PC-9 (cell line): ENCODE data around the gene FAM171A1.

ENCODE experiments used
- EZH2 ChIP-seq: fragments of 200-600 bp; sonication (generic); IDR thresholded peaks from 2 replicates; pipeline ENCODE4 v1.8.0; 2017; ENCODE audit warnings: antibody characterized with exemption, low read depth
- TF ChIP-seq, protein P1 (sequence below): fragments of 200-600 bp; sonication (generic); conservative IDR thresholded peaks from 2 replicates; pipeline ENCODE4 v1.6.1; 2017; ENCODE audit warnings: mixed run types, antibody characterized with exemption, mild to moderate bottlenecking, moderate library complexity

GRCh38 chr10:15265056-15265455 lies 106.0 kb downstream of the FAM171A1 start:
- TF ChIP-seq, protein P1, sequence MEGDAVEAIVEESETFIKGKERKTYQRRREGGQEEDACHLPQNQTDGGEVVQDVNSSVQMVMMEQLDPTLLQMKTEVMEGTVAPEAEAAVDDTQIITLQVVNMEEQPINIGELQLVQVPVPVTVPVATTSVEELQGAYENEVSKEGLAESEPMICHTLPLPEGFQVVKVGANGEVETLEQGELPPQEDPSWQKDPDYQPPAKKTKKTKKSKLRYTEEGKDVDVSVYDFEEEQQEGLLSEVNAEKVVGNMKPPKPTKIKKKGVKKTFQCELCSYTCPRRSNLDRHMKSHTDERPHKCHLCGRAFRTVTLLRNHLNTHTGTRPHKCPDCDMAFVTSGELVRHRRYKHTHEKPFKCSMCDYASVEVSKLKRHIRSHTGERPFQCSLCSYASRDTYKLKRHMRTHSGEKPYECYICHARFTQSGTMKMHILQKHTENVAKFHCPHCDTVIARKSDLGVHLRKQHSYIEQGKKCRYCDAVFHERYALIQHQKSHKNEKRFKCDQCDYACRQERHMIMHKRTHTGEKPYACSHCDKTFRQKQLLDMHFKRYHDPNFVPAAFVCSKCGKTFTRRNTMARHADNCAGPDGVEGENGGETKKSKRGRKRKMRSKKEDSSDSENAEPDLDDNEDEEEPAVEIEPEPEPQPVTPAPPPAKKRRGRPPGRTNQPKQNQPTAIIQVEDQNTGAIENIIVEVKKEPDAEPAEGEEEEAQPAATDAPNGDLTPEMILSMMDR: no peak
- no peak for TF ChIP-seq EZH2
